MM.1S (cell line): ENCODE data around the gene ROCK2.

Source experiments
- DNase-seq: peaks from one replicate; pipeline ENCODE4 v3.0.0-alpha.2; 2015
- H2AFZ ChIP-seq: fragments of 300-600 bp; sonication (generic); 2 replicates; pipeline ENCODE4 v1.6.0; 2016; ENCODE audit warnings: antibody characterized with exemption, low read length
- H3F3A ChIP-seq: fragments of 300-600 bp; sonication (generic); 2 replicates; pipeline ENCODE4 v1.6.1; 2016; ENCODE audit warnings: mild to moderate bottlenecking, antibody characterized with exemption, low read length, moderate library complexity, mixed read lengths; ENCODE audit not compliant: insufficient read depth
- H3K27ac ChIP-seq: fragments of 300-600 bp; sonication (generic); 2 replicates; pipeline ENCODE4 v1.5.1; 2016; ENCODE audit warnings: mild to moderate bottlenecking, low read length
- H3K27me3 ChIP-seq: fragments of 300-600 bp; sonication (generic); replicated peaks from 2 replicates; pipeline ENCODE4 v1.6.0; 2016; ENCODE audit warnings: low read length; ENCODE audit not compliant: insufficient read depth
- H3K36me3 ChIP-seq: fragments of 300-600 bp; sonication (generic); replicated peaks from 2 replicates; pipeline ENCODE4 v1.6.1; 2016; ENCODE audit warnings: mild to moderate bottlenecking, low read length, mixed read lengths; ENCODE audit not compliant: insufficient read depth
- H3K4me1 ChIP-seq: fragments of 300-600 bp; sonication (generic); 2 replicates; pipeline ENCODE4 v1.6.1; 2016; ENCODE audit warnings: low read length, mixed read lengths
- H3K4me2 ChIP-seq: fragments of 300-600 bp; sonication (generic); 2 replicates; pipeline ENCODE4 v1.6.0; 2016; ENCODE audit warnings: low read depth, low read length
- H3K4me3 ChIP-seq: fragments of 300-600 bp; sonication (generic); 2 replicates; pipeline ENCODE4 v1.5.1; 2016; ENCODE audit warnings: low read length, mixed read lengths
- H3K79me2 ChIP-seq: fragments of 300-600 bp; sonication (generic); 2 replicates; pipeline ENCODE4 v1.6.1; 2016; ENCODE audit warnings: mixed run types, low read length, mixed read lengths
- H3K9ac ChIP-seq: fragments of 300-600 bp; sonication (generic); 2 replicates; pipeline ENCODE4 v1.6.1; 2016; ENCODE audit warnings: low read length, mixed read lengths
- H3K9me2 ChIP-seq: fragments of 300-600 bp; sonication (generic); replicated peaks from 2 replicates; pipeline ENCODE4 v1.6.1; 2016; ENCODE audit warnings: mild to moderate bottlenecking, low read length, mixed read lengths; ENCODE audit not compliant: insufficient read depth
- H3K9me3 ChIP-seq: fragments of 300-600 bp; sonication (generic); replicated peaks from 2 replicates; pipeline ENCODE4 v1.6.1; 2016; ENCODE audit warnings: mild to moderate bottlenecking, low read length, mixed read lengths; ENCODE audit not compliant: insufficient read depth
- H4K20me1 ChIP-seq: fragments of 300-600 bp; sonication (generic); 2 replicates; pipeline ENCODE4 v1.6.1; 2016; ENCODE audit warnings: mild to moderate bottlenecking, low read length, moderate library complexity, mixed read lengths; ENCODE audit not compliant: insufficient read depth
- EZH2 ChIP-seq: fragments of 300-600 bp; sonication (generic); optimal IDR thresholded peaks from 2 replicates; pipeline ENCODE3; 2017; ENCODE audit warnings: low read depth, mild to moderate bottlenecking, antibody characterized with exemption, low read length, mixed read lengths
- EZH2phosphoT487 ChIP-seq: fragments of 300-600 bp; sonication (generic); IDR thresholded peaks from 2 replicates; pipeline ENCODE4 v1.6.1; 2018; ENCODE audit warnings: antibody characterized with exemption, low read length
- TF ChIP-seq, protein P1 (sequence below): fragments of 300-600 bp; sonication (generic); IDR thresholded peaks from 2 replicates; pipeline ENCODE4 v1.5.1; 2016; ENCODE audit warnings: antibody characterized with exemption, low read length, mixed read lengths

ROCK2 gene

DNA sequence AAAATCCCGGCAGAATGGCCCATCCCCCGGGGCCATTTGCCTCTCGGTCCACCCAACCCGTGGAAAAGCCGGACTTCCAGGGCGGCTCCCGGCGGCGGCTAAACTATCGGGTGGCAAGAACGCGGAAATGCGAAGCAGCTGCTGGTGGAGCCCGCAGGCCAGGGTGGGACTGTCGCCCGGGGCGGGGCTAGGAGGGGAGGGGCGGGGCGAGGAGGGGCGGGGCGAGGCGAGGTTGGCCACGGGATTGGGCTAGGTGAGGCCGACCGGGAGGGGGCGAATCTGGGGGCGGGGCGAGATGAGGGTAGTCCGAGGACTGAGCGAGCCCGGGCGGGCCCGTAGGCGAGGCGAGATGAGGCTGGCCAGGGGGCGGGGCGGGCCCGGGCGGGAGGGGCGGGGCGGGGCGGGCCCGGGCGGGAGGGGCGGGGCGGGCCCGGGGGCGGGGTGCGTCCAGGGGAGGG, 189.5 kb downstream of the ROCK2 start:
- Histone ChIP-seq H3K27me3 (0 out of 2 replicates have a peak, but pooled peaks cover 3% of the 10 kb centered on the region), H3K9ac (peak overlapping the region; percentile 65), H2AFZ (peak overlapping the region; percentile 99), H3K9me2 (no peaks in the 10 kb centered on the region), H3K27ac (peak overlapping the region; percentile 14; the same call in 1 of the 2 replicates), H3F3A (peaks cover 8% of the 10 kb centered on the region), H3K9me3 (no peaks in the 10 kb centered on the region), H3K79me2 (no peaks in the 10 kb centered on the region), H3K4me2 (peak overlapping the region; percentile 94), H3K36me3 (no peaks in the 10 kb centered on the region), H3K4me1 (peaks cover 11% of the 10 kb centered on the region), H4K20me1 (no peaks in the 10 kb centered on the region), H3K4me3 (peak overlapping the region; percentile 68)
- DNase-seq, result peak; percentile 96
- TF ChIP-seq EZH2 (no peak), EZH2phosphoT487 (no peak)
- TF ChIP-seq, protein P1, sequence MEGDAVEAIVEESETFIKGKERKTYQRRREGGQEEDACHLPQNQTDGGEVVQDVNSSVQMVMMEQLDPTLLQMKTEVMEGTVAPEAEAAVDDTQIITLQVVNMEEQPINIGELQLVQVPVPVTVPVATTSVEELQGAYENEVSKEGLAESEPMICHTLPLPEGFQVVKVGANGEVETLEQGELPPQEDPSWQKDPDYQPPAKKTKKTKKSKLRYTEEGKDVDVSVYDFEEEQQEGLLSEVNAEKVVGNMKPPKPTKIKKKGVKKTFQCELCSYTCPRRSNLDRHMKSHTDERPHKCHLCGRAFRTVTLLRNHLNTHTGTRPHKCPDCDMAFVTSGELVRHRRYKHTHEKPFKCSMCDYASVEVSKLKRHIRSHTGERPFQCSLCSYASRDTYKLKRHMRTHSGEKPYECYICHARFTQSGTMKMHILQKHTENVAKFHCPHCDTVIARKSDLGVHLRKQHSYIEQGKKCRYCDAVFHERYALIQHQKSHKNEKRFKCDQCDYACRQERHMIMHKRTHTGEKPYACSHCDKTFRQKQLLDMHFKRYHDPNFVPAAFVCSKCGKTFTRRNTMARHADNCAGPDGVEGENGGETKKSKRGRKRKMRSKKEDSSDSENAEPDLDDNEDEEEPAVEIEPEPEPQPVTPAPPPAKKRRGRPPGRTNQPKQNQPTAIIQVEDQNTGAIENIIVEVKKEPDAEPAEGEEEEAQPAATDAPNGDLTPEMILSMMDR, result no peak

DNA sequence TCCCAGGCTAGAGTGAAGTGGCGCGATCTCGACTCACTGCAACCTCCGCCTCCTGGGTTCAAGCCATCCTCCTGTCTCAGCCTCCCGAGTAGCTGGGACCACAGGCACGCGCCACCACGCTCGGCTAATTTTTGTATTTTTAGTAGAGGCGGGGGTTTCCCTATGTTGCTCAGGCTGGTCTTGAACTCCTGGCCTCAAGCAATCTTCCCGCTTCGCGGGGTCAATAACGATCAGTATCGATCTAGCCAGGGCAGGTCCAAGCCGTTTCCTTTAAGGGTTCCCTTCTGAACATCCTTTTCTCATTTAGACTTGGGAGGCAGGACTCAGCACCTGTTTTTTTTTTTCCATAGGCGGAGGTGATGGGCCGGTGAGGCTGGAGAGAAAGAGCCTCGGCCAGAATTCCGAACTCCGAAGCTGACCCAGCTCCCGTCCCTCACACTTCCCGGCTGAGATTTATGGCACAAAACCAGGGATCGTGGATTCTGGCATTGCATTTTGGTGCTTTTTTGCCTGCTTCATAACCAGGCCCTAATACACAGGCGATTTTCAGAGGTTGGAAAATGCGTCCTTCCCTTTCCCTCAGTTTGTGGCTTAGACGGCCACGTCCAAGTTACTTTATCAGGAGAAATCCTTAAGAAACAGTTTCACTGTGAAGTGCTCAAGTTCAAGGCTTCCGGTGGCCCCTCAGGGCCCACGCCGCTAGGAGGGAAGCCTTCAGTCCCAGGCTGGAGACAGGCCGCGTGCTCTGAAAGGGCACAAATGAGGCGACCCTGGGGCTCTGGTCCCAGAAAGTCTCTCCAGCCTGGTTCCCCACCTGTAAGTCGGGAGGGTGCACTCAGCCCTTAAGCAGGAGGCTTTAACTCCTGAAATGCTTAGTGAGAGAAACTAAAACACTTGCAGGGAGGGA, 190.2 kb downstream of the ROCK2 start:
- no peak for DNase-seq
- H2AFZ ChIP-seq, result peak overlapping the region; percentile 99
- peak overlapping the region; percentile 65 for H3K9ac ChIP-seq
- no peaks in the 10 kb centered on the region for H3K9me2 ChIP-seq
- H3K4me1 ChIP-seq, result peaks cover 11% of the 10 kb centered on the region
- TF ChIP-seq EZH2 (no peak), EZH2phosphoT487 (no peak)
- TF ChIP-seq, protein P1, result no peak
- H3K27me3 ChIP-seq, result 0 out of 2 replicates have a peak, but pooled peaks cover 3% of the 10 kb centered on the region
- H3K79me2 ChIP-seq, result no peaks in the 10 kb centered on the region
- no peaks in the 10 kb centered on the region for H4K20me1 ChIP-seq
- peak overlapping the region; percentile 68 for H3K4me3 ChIP-seq
- H3K4me2 ChIP-seq, result peak overlapping the region; percentile 94
- H3K9me3 ChIP-seq, result no peaks in the 10 kb centered on the region
- peaks cover 7% of the 10 kb centered on the region for H3F3A ChIP-seq
- H3K27ac ChIP-seq, result peak overlapping the region; percentile 14; the same call in 1 of the 2 replicates
- H3K36me3 ChIP-seq, result no peaks in the 10 kb centered on the region

DNA sequence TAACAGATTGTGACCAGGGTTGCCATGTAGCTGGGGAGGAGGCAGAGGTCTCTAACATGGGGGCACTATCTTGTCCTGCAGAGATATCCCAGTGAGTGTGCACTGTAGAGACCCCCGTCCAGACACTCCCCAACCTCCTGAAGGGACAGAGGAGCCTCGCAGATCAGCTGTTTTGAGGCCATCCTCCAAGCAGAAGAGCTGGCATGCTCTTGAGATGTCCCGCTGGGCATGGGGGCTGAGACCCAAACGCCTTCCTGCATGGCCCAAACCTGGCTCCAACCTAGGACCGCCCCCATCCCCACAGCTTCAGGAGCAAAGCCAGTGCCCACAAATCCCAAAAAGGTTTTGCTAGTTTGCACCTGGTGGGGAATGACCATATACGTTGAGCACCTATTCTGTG, 191.8 kb downstream of the ROCK2 start:
- no peak for DNase-seq

More for the DNA sequence above, 191.8 kb downstream of the ROCK2 start:
- H3K9ac ChIP-seq, result no peak overlapping the region
- no peak overlapping the region for H3K4me2 ChIP-seq
- H3K9me2 ChIP-seq, result no peaks in the 10 kb centered on the region
- no peaks in the 10 kb centered on the region for H3K79me2 ChIP-seq
- TF ChIP-seq EZH2 (no peak), EZH2phosphoT487 (no peak)
- TF ChIP-seq, protein P1, result no peak
- H3K4me1 ChIP-seq, result peaks cover 11% of the 10 kb centered on the region
- H4K20me1 ChIP-seq, result no peaks in the 10 kb centered on the region
- H3F3A ChIP-seq, result peaks cover 7% of the 10 kb centered on the region
- no peaks in the 10 kb centered on the region for H3K36me3 ChIP-seq
- H3K27ac ChIP-seq, result no peak overlapping the region
- H2AFZ ChIP-seq, result no peak overlapping the region
- H3K27me3 ChIP-seq, result 0 out of 2 replicates have a peak, but pooled peaks cover 3% of the 10 kb centered on the region
- no peaks in the 10 kb centered on the region for H3K9me3 ChIP-seq
- H3K4me3 ChIP-seq, result no peak overlapping the region
